BE2C (cell line): ENCODE data around the gene KCNN3.

ENCODE experiments used
- DNase-seq: peaks from one replicate; pipeline ENCODE4 v3.0.0-alpha.2; 2020
- H3K27me3 ChIP-seq: fragments of 250-450 bp; sonication (Bioruptor Pico); 2 replicates; pipeline ENCODE4 v1.5.1; 2020; ENCODE audit warnings: mild to moderate bottlenecking
- H3K36me3 ChIP-seq: fragments of 250-450 bp; sonication (Bioruptor Pico); 2 replicates; pipeline ENCODE4 v1.5.1; 2020; ENCODE audit warnings: mild to moderate bottlenecking
- H3K4me1 ChIP-seq: fragments of 250-450 bp; sonication (Bioruptor Pico); 2 replicates; pipeline ENCODE4 v1.5.1; 2020
- H3K4me3 ChIP-seq: 2 replicates; pipeline ENCODE4 v1.5.1; 2011; ENCODE audit warnings: low read depth, low read length
- H3K9me3 ChIP-seq: fragments of 250-450 bp; sonication (Bioruptor Pico); 2 replicates; pipeline ENCODE4 v1.5.1; 2020
- TF ChIP-seq, protein P1 (sequence below): IDR thresholded peaks from 2 replicates; pipeline ENCODE4 v1.5.1; 2012; ENCODE audit warnings: mild to moderate bottlenecking, low read depth, low read length

Gene KCNN3

DNA sequence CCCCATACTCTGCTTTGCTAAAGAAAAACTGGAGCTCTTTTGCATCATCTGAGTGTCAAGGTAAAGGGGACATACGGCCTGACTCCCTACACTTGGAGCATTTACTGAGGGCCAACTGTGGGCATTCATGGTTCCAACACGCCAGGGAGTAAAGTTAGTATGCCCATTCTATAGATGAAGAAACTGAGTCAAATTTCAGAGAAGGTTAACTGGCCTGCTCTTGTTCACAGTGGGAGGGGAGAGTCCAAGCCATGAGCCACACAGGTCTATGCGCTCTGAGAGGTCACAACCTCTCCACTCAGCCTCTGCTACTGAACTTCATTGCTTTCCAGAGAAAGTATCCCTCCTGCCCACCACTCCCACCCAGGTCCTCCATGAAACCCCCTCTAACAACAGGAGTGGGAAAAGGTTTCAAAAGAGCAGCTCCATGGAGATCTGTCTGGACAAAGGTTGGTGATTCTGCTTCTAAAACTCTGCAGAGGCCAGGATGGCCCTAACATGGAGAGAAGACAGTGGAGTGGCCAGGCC, 6.8 kb upstream of the KCNN3 start:
- H3K4me3 ChIP-seq = no peak overlapping the region
- no peaks in the 10 kb centered on the region for H3K9me3 ChIP-seq
- no peak for DNase-seq
- H3K27me3 ChIP-seq = no peaks in the 10 kb centered on the region
- no peaks in the 10 kb centered on the region for H3K36me3 ChIP-seq
- TF ChIP-seq, protein P1, sequence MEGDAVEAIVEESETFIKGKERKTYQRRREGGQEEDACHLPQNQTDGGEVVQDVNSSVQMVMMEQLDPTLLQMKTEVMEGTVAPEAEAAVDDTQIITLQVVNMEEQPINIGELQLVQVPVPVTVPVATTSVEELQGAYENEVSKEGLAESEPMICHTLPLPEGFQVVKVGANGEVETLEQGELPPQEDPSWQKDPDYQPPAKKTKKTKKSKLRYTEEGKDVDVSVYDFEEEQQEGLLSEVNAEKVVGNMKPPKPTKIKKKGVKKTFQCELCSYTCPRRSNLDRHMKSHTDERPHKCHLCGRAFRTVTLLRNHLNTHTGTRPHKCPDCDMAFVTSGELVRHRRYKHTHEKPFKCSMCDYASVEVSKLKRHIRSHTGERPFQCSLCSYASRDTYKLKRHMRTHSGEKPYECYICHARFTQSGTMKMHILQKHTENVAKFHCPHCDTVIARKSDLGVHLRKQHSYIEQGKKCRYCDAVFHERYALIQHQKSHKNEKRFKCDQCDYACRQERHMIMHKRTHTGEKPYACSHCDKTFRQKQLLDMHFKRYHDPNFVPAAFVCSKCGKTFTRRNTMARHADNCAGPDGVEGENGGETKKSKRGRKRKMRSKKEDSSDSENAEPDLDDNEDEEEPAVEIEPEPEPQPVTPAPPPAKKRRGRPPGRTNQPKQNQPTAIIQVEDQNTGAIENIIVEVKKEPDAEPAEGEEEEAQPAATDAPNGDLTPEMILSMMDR = no peak
- no peaks in the 10 kb centered on the region for H3K4me1 ChIP-seq

DNA sequence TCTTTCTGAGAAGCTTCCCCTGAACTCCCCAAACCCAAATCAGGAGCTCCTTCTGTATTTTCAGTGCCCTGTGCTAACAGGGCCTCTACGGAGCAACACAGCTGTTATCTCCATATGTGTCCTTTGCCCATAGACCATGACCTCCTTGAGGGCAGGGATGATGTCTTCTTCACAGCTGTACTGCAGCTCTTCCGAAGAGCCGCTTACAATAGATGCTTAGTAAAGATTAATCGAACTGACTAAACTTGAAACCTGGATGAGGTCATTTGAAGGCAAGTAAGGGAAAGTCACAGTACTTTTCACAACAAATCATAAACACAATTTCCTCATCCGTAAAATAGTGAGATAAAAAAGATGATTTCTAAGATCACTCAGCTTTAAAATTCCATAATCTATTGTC, 4.4 kb upstream of the KCNN3 start:
- TF ChIP-seq, protein P1 = no peak
- H3K27me3 ChIP-seq = no peaks in the 10 kb centered on the region
- H3K4me1 ChIP-seq = no peaks in the 10 kb centered on the region; the same call in 1 of the 2 replicates
- no peaks in the 10 kb centered on the region for H3K36me3 ChIP-seq
- no peak overlapping the region for H3K4me3 ChIP-seq
- no peaks in the 10 kb centered on the region for H3K9me3 ChIP-seq
- DNase-seq = no peak

DNA sequence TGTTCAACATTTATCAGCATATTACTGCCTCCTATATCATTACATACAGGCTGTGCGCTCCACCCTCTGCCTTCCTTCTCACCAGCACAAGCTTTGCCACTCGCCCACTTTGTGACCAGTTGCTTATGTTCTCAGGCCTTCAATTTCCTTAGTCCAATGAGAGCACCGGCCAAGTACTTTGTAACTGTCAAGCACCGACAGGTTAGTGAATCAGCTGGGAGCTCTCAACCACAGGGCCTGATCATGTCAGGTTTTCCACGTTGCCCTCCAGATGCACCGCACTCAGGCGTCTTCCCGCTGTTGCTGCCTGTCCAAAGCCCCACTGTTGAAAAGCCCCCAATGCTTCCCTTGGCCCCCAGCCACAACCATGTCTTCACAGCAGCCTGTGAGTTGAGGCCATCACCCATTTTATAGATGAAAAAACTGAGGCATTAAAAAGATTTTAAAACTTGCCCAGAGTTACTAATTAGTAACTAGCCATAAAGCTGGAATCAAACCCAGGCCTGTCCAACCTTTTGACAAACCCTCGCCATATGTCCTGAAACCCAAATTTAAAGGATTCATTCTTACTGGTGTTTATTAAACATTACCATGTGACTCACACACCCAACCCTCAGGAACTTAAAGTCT, 3.4 kb upstream of the KCNN3 start:
- H3K4me1 ChIP-seq = no peaks in the 10 kb centered on the region; the same call in none of the 2 replicates
- no peaks in the 10 kb centered on the region for H3K9me3 ChIP-seq
- no peak overlapping the region for H3K4me3 ChIP-seq
- H3K27me3 ChIP-seq = no peaks in the 10 kb centered on the region; the same call in 1 of the 2 replicates
- DNase-seq = no peak
- no peaks in the 10 kb centered on the region for H3K36me3 ChIP-seq
- TF ChIP-seq, protein P1 = no peak

DNA sequence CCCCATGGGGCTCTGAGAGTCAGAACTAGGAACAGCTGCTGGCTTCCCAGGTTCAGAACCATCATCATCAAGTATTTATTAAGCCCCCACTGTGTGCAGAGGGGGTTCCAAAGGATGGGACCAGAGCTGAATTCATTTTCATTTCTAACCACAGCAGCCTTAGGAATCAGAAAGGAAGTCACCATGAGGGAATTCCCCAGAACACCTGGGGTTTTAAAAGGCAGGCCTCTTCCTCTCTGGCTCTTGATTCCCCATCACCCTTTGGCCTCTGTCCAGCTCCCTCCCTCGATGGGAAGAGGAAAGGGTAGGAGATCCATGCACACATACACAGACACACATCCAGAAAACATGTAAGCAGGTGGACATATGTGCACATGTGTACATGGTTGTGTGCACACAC, 1.3 kb upstream of the KCNN3 start:
- H3K4me1 ChIP-seq = peaks cover 7% of the 10 kb centered on the region
- H3K27me3 ChIP-seq = peaks cover 5% of the 10 kb centered on the region
- no peak overlapping the region for H3K4me3 ChIP-seq
- H3K36me3 ChIP-seq = no peaks in the 10 kb centered on the region
- DNase-seq = no peak
- TF ChIP-seq, protein P1 = no peak
- no peaks in the 10 kb centered on the region for H3K9me3 ChIP-seq

DNA sequence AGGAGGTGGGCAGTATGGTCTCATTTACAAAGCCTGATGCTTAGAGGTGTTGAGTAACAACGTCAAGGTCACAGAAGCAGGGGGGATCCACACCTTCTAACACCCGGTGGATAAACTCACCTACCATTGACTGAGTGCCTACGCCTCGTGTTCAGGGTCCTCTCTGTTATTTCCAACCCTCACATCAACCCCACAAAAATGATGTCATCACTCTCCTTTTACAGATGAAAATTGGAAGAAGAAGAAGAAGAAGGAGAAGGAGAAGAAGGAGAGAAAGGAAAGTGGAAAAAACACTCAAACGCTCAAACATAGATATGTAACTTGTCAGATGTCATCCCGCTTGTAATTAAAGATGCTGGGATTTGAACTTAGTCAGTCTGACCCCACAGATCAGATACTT, 653 bp upstream of the KCNN3 start:
- Histone ChIP-seq H3K36me3 (no peaks in the 10 kb centered on the region), H3K27me3 (peaks cover 5% of the 10 kb centered on the region), H3K9me3 (no peaks in the 10 kb centered on the region), H3K4me1 (peaks cover 13% of the 10 kb centered on the region), H3K4me3 (no peak overlapping the region)
- DNase-seq = no peak
- TF ChIP-seq, protein P1 = no peak

DNA sequence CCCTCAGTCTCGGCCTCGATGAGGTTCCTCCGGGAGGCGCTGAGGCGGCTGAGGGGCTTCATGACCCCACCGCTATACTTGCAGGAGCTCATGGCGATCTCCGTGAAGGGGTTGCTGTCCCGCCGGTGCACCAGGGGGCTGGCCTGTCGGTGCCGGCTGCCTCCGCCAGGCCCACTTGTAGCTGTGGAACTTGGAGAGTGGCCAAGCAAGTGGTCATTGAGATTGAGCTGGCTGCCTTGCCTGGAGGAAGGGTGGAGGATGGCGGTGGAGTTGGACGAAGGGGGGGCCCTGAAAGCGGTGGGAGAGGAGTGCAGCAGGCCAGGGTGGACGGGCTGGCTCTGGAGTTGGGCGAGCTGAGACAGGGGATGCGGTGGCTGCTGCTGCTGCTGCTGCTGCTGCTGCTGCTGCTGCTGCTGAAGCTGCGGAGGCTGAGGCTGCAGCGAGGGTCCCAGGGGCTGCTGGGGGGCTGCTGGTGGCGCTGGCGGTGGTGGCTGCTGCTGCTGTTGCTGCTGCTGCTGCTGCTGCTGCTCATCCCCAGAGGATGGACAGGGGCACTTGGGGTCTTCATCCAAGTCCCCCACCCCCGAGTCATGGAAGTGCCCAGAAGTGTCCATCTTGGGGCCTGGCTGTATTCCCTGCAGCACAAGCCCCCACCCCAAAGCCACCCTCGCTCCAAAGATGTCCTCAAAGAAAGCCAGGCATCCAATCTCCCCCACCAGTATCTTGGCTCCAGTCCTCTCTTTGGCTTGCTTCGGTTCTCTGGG, 548 bp downstream of the KCNN3 start:
- peaks cover 15% of the 10 kb centered on the region for H3K4me1 ChIP-seq
- H3K9me3 ChIP-seq = no peaks in the 10 kb centered on the region
- peak overlapping the region; percentile 58 for H3K4me3 ChIP-seq
- peaks cover 5% of the 10 kb centered on the region for H3K27me3 ChIP-seq
- TF ChIP-seq, protein P1 = no peak
- peak; percentile 77 for DNase-seq
- no peaks in the 10 kb centered on the region for H3K36me3 ChIP-seq
